Activated CD4-positive, alpha-beta T cell treated with anti-CD3 and anti-CD28 coated beads, Interleukin-2, amount 10 ng/mL, durations not matched to agents 7 days and 5 days (primary cell): ENCODE measurements around the gene FKBP1B. TPM values are rescaled to one million over a fixed set of nuclear protein-coding genes. Genes with fewer than 3 reads are reported as not detected.
"Not testable (repeated sequence)": the region's sequence is repeated elsewhere in the genome, so short reads cannot be mapped to it uniquely, and the experiment has no call there.

Source experiments
- CTCF ChIA-PET: fragments of 350-600 bp; sonication (Branson Sonifier 250); formaldehyde crosslinking; loops from one replicate; lab custom pipeline; 2021; ENCODE audit warnings: antibody characterized with exemption; lab: Charles Lee
- POLR2A ChIA-PET: fragments of 350-600 bp; sonication (Branson Sonifier 250); formaldehyde crosslinking; loops from one replicate; lab custom pipeline; 2021; ENCODE audit warnings: antibody characterized with exemption; lab: Charles Lee
- DNase-seq: peaks from one replicate; pipeline ENCODE4 v3.0.0-alpha.2; 2020
- H3K27ac Mint-ChIP-seq: one replicate; pipeline ENCODE4 v1.8.0; 2021; ENCODE audit warnings: mild to moderate bottlenecking, moderate library complexity, mixed read lengths
- H3K27me3 Mint-ChIP-seq: one replicate; pipeline ENCODE4 v1.8.0; 2021; ENCODE audit warnings: mixed read lengths
- H3K36me3 Mint-ChIP-seq: one replicate; pipeline ENCODE4 v1.8.0; 2021; ENCODE audit warnings: low read depth, mixed read lengths
- H3K4me1 Mint-ChIP-seq: one replicate; pipeline ENCODE4 v1.8.0; 2021; ENCODE audit warnings: mixed read lengths
- H3K4me3 Mint-ChIP-seq: one replicate; pipeline ENCODE4 v1.8.0; 2021; ENCODE audit warnings: mild to moderate bottlenecking, moderate library complexity, mixed read lengths
- H3K9me3 Mint-ChIP-seq: one replicate; pipeline ENCODE4 v1.8.0; 2021; ENCODE audit warnings: mixed read lengths
- total RNA-seq, 2 experiments: library from RNA; stranded (reverse); gene quantifications; one replicate each; pipeline ENCODE4 v1.2.3, GENCODE V29; 2021

The FKBP1B gene
- total RNA-seq, 2 experiments from 2014 or later, result 1.0 to 1.9 TPM

DNA sequence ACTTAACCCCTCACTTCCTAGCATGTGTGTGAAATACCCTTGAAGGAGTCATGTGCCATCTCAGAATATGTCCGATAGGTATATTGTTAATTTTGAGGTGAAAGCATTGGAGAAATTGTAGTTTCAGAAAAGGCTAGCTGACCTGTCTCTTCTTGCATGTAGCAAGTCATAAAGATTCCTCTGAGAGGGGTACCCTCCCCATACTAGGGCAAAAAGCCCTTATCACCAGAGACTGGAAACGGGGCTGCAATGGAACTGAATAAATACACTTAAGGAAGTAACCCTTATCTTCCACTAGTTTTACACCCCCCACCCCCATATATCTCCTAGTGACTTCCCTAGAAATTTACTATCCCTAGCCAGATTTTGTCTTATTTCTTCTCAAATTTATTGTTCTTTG lies 28.3 kb downstream of the FKBP1B start:
- Mint-ChIP-seq H3K9me3 (no peaks in the 10 kb centered on the region), H3K36me3 (peaks cover 14% of the 10 kb centered on the region), H3K27ac (peak overlapping the region; percentile 98), H3K4me3 (peak overlapping the region; percentile 95), H3K4me1 (peaks cover 32% of the 10 kb centered on the region), H3K27me3 (no peaks in the 10 kb centered on the region)
- ChIA-PET POLR2A (interaction anchor here (0.6 kb wide), 1 partner anchor 174 kb away, joined by 5 read pairs; no protein-coding TSS in a partner anchor), CTCF (interaction anchor here (1.8 kb wide), 1 partner anchor 253 kb away, joined by 4 read pairs; no protein-coding TSS in a partner anchor)
- no peak for DNase-seq

DNA sequence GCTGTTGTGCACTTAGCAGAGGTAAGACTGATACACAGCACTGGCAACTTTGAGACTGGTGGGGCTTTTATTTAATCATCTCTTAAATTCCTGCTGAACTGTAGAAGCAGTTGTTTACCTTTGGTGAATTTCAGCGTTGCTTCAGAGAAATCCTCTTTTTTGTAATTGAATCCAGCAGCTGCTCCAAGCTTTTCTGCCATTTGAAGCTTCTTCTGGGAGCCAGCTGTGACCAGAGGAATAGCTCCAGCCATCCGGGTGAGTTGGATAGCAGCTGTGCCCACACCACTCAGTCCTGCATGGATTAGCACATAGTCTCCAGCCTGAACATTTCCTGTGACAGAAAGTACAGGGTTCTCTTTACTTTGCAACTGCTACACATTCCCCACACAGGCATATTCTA lies 31.2 kb downstream of the FKBP1B start:
- H3K36me3 Mint-ChIP-seq, result peaks cover 2% of the 10 kb centered on the region
- no peaks in the 10 kb centered on the region for H3K9me3 Mint-ChIP-seq
- ChIA-PET CTCF (interaction anchor here (1.1 kb wide), 1 partner anchor 154 kb away, joined by 3 read pairs; the partner anchor contains the start of gene ATAD2B), POLR2A (no interaction called here)
- no peak overlapping the region for H3K27ac Mint-ChIP-seq
- H3K4me1 Mint-ChIP-seq, result peaks cover 28% of the 10 kb centered on the region
- H3K4me3 Mint-ChIP-seq, result no peak overlapping the region
- no peak for DNase-seq
- no peaks in the 10 kb centered on the region for H3K27me3 Mint-ChIP-seq

DNA sequence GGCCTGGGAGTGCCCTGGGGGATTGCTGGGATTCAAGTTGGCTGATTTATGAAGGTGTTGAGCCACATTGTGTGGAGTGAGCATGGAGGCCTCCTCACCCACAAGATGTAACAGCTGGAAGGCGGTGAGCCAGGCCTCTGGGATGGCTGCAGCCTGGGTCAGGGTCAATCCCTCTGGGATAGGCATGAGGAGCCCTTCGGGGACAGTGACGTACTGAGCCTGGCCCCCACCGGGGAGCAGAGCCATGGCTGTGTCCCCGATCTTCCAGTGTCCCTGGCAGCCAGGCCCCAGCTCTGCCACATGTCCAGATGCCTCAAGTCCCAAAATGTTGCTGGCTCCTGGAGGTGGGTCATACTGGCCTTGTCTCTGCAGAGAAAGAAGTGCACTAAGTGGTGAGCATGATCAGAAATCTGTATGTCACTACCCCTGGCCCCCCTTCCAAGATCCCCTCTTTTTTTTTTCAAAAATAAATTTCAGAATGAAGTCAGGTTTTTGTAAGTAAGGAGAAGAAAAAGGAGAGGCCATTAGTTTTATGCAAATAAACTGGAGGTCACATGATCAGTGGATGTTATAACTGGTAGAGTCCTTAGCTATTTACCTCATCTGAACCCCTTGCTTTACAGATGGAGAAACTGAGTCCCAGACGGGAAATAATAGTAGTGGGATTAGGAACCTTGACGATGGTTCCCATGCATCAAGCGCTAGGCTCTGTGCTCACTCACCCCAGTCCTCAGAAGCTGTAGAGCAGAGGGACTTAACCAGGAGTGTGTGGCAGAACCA lies 33.4 kb downstream of the FKBP1B start:
- peaks cover 20% of the 10 kb centered on the region for H3K4me1 Mint-ChIP-seq
- H3K4me3 Mint-ChIP-seq, result peak overlapping the region; percentile 82
- DNase-seq, result no peak
- CTCF ChIA-PET, result interaction anchor here (0.6 to 2.6 kb wide), 16 partner anchors 10 to 269 kb away, joined by 3 to 20 read pairs (median 4); partner anchors contain the start of genes ATAD2B, PFN4 and WDCP
- POLR2A ChIA-PET, result no interaction called here
- H3K9me3 Mint-ChIP-seq, result no peaks in the 10 kb centered on the region
- no peaks in the 10 kb centered on the region for H3K27me3 Mint-ChIP-seq
- peak overlapping the region; percentile 89 for H3K27ac Mint-ChIP-seq
- H3K36me3 Mint-ChIP-seq, result peaks cover 2% of the 10 kb centered on the region

DNA sequence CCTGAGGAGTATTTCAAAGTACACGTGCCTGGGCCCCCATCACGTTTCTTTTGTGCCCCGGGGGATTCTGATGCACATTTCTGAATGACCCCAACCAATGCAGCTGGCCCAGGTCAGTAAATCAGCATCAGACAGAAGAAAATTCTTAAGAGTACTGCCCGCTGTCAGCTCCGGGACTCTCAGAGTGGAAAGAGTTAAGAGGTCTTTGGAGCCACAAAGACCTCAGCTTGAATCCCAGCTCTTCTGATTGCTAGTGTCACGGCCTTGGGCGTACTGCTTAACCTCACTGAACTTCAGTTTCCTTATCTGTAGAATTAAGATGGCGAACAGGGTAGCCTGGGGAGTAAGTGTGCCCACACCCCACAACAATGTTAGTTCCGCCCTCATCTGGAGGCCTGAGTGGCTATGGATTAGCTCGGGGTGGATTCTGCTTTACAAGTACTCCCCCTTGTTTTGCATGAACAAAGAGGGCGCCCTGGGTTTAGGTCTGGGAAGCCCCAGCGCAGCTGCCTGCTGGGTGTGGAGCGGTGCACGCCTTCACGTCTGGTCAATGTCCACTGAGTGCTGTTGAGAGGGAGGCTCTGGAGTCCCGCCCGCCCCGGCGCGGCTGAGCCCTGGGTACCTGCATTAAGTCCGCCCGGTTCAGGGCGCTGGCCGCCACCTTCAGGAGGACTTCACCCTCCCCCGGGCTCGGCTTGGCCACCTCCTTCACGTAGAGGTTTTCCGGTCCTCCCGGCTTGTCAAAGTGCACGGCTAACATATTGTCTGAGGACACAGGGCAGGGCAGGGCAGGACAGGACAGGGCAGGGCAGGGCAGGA lies 34.2 kb downstream of the FKBP1B start:
- H3K9me3 Mint-ChIP-seq, result no peaks in the 10 kb centered on the region
- H3K4me3 Mint-ChIP-seq, result peak overlapping the region; percentile 82
- CTCF ChIA-PET, result interaction anchor here (0.6 to 2.6 kb wide), 25 partner anchors 8 to 911 kb away, joined by 3 to 20 read pairs (median 4); partner anchors contain the start of genes ATAD2B, PFN4, SF3B6 and UBXN2A
- H3K27me3 Mint-ChIP-seq, result no peaks in the 10 kb centered on the region
- H3K36me3 Mint-ChIP-seq, result peaks cover 5% of the 10 kb centered on the region
- peak; percentile 66 for DNase-seq
- H3K27ac Mint-ChIP-seq, result peak overlapping the region; percentile 89
- POLR2A ChIA-PET, result interaction anchor here (1.1 kb wide), 1 partner anchor 157 kb away, joined by 6 read pairs; the partner anchor contains the start of gene ATAD2B
- H3K4me1 Mint-ChIP-seq, result peaks cover 18% of the 10 kb centered on the region

DNA sequence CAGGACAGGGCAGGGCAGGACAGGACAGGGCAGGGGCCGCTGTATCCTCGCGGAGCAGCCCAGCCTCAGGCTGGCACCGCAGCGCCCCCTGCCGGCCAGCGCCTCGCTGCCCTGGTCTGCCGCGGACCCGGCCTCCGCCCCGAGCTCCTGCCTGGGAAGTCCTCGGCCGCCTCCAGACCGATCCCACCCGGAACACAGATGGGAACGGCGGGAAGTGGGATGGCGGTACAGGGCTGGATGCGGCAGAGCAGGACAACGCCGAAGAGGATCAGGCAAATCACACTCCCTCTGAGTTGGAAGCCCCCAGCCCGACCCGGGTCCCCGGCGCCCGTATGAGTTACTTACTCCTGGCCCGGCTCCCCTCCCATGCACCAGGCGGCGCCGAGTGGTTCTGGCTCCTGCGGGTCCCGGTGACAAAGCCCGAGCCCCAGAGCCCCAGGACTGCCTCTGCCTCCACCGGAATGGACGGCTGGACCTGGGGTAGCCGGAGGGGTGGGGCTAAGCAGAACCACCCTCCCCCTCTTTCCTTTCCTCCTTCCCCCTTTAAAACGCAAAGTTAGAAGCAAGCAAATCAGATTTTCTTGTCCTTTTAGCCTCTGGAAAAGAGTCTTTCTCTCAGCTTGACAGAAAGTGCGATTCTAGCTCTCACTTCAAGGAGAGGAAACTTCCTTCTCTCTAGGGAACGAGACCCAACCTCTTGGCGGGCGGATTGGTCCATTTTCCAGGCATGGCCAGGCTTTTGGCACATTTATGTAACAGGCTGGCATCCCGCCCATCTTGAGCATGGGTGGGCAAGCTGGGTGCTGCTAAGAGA lies 35.1 kb downstream of the FKBP1B start, which contains the start of gene TP53I3:
Gene TP53I3, minus strand, starts transcription at position 449 of the 814 bp plus-strand sequence. CDS start 508 bp downstream, outside the sequence.
- POLR2A ChIA-PET, result interaction anchor here (1.1 kb wide), 1 partner anchor 158 kb away, joined by 6 read pairs; the partner anchor contains the start of gene ATAD2B
- Mint-ChIP-seq H3K36me3 (peaks cover 6% of the 10 kb centered on the region), H3K27me3 (no peaks in the 10 kb centered on the region), H3K4me1 (peaks cover 18% of the 10 kb centered on the region), H3K27ac (peak within 1 kb of the TSS; percentile 89), H3K4me3 (peak within 1 kb of the TSS; percentile 82), H3K9me3 (no peaks in the 10 kb centered on the region)
- CTCF ChIA-PET, result interaction anchor here (0.5 to 2.6 kb wide), 26 partner anchors 8 to 990 kb away, joined by 3 to 20 read pairs (median 4); partner anchors contain the start of genes ATAD2B, PFN4, SF3B6 and UBXN2A
- peak; percentile 77 for DNase-seq

DNA sequence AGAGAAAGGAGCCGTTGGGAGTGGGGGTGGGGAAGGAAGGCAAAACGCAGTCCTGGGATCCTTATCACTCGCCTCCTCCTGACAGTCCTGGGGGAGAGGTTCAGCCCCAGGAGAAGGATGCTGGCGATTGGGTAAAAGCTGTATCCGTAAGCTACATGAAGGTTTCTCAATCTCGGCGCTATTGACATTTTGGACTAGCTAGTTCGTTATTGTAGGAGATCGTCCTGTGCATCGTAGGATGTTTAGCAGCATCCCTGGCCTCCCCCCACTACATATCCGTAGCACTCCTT lies 35.6 kb downstream of the FKBP1B start:
- Mint-ChIP-seq H3K4me1 (peaks cover 18% of the 10 kb centered on the region), H3K36me3 (peaks cover 6% of the 10 kb centered on the region), H3K4me3 (peak overlapping the region; percentile 82), H3K27me3 (no peaks in the 10 kb centered on the region), H3K27ac (no peak overlapping the region), H3K9me3 (no peaks in the 10 kb centered on the region)
- ChIA-PET CTCF (interaction anchor here (0.5 to 2.6 kb wide), 5 partner anchors 9 to 261 kb away, joined by 3 to 20 read pairs (median 7); partner anchors contain the start of genes ATAD2B and SF3B6), POLR2A (no interaction called here)
- DNase-seq, result no peak

DNA sequence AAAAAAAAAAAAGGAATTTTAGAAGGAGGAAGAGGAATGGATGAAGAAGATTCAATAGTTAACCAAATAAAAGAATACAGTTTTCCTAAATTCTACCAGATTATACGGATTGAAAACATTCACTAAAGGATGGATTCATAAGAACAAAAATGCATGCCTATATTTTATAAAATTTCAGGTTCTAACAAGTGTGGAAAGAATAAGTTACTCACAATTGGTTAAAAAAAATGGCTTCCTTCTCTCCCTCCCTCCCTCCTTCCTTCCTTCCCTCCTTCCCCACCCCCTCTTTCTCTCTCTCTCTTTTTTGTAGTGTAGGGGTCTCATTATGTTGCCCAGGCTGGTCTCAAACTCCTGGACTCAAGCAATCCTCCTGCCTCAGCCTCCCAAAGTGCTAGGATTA lies 36.7 kb downstream of the FKBP1B start:
- Mint-ChIP-seq H3K27me3 (no peaks in the 10 kb centered on the region), H3K27ac (no peak overlapping the region), H3K4me1 (peaks cover 18% of the 10 kb centered on the region), H3K9me3 (no peaks in the 10 kb centered on the region), H3K36me3 (peaks cover 6% of the 10 kb centered on the region), H3K4me3 (no peak overlapping the region)
- DNase-seq, result no peak
- CTCF ChIA-PET, result no interaction called here
- POLR2A ChIA-PET, result no interaction called here

DNA sequence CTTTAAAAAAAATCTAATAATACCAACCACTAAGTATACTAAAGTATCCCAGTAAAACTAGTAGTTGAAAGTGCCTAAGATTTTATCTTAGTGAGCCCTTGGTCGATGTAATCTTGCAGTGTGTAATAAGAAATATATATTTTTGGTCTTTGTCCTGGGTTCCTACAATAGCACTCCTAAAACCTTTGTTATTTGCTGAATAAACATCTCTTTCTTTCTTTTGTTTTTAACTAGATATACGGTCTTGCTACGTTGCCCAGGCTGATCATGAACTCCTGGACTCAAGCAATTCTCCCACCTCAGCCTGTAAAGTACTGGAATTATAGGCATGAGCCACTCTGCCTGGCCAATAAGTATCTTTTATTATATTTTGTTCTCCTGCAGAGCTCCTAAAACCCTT lies 37.5 kb downstream of the FKBP1B start:
- Mint-ChIP-seq H3K27ac (no peak overlapping the region), H3K4me3 (no peak overlapping the region), H3K36me3 (peaks cover 6% of the 10 kb centered on the region), H3K9me3 (no peaks in the 10 kb centered on the region), H3K4me1 (peaks cover 18% of the 10 kb centered on the region), H3K27me3 (no peaks in the 10 kb centered on the region)
- DNase-seq, result no peak
- ChIA-PET POLR2A (no interaction called here), CTCF (no interaction called here)

DNA sequence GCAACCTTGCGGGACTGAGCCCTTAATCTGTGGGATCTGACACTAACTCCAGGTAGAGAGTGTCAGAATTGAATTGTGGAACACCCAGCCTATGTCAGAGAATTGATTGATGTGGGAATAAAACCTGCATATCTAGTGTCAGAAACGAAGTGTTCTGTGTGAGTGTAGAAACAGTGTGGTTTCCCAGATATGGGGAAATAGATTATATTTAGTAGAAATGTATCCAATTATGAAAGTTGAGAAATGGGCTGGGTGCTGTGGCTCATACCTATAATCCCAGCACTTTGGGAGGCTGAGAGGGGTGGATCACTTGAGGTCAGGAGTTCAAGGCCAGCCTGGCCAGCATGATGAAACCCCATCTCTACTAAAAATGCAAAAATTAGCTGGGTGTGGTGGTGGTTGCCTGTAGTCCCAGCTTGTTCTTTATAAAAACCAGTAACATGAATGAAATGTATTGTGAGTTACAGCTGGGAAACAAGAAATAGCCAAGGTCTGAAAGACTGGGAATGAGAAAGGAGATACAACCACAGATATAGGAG lies 39.3 kb downstream of the FKBP1B start:
- Mint-ChIP-seq H3K36me3 (peaks cover 4% of the 10 kb centered on the region), H3K27ac (no peak overlapping the region), H3K27me3 (no peaks in the 10 kb centered on the region), H3K4me3 (no peak overlapping the region), H3K9me3 (no peaks in the 10 kb centered on the region), H3K4me1 (peaks cover 10% of the 10 kb centered on the region)
- POLR2A ChIA-PET, result no interaction called here
- DNase-seq, result no peak
- CTCF ChIA-PET, result no interaction called here

DNA sequence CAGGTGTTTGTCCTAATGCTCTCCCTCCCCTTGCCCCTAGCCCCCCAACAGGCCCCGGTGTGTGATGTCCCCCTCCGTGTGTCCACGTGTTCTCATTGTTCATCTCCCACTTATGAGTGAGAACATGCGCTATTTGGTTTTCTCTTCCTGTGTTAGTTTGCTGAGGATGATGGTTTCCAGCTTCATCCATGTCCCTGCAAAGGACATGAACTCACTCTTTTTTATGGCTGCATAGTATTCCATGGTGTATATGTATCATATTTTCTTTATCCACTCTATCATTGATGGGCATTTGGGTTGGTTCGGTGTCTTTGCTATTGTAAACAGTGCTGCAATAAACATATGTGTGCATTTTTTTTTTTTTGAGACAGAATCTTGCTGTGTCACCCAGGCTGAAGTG lies 43.7 kb downstream of the FKBP1B start:
- H3K36me3 Mint-ChIP-seq, result peaks cover 11% of the 10 kb centered on the region
- H3K27ac Mint-ChIP-seq, POLR2A ChIA-PET, H3K4me3 Mint-ChIP-seq, H3K27me3 Mint-ChIP-seq, H3K9me3 Mint-ChIP-seq, H3K4me1 Mint-ChIP-seq, DNase-seq: not testable (repeated sequence)
- CTCF ChIA-PET, result interaction anchor here (4.0 kb wide), 1 partner anchor 9 kb away, joined by 10 read pairs; the partner anchor contains the start of gene TP53I3

DNA sequence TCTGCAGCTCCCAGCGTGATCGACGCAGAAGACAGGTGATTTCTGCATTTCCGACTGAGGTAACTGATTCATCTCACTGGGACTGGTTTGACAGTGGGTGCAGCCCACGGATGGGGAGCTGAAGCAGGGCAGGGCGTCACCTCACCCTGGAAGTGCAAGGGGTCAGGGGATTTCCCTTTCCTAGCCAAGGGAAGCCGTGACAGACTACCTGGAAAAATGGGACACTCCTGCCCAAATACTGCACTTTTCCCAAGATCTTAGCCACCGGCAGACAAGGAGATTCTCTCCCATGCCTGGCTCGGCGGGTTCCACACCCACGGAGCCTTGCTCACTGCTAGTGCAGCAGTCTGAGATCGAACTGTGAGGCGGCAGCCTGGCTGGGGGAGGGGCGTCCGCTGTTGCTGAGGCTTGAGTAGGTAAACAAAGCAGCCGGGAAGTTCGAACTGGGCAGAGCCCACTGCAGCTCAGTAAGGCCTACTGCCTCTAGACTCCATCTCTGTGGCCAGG lies 45.7 kb downstream of the FKBP1B start:
- CTCF ChIA-PET, result interaction anchor here (1.3 to 4.0 kb wide), 2 partner anchors 11 to 168 kb away, joined by 4 to 10 read pairs; partner anchors contain the start of gene TP53I3
- DNase-seq, result not testable (repeated sequence)

More for the DNA sequence above, 45.7 kb downstream of the FKBP1B start:
- H3K27ac Mint-ChIP-seq, H3K9me3 Mint-ChIP-seq, H3K4me3 Mint-ChIP-seq, POLR2A ChIA-PET, H3K27me3 Mint-ChIP-seq, H3K36me3 Mint-ChIP-seq, H3K4me1 Mint-ChIP-seq: not testable (repeated sequence)
